Thyroid gland (tissue), 4 donors: ENCODE results near the gene STX19. TPM values are rescaled to one million over a fixed set of nuclear protein-coding genes. Genes with fewer than 3 reads are reported as not detected.

Source experiments
- DNase-seq, 2 donors: peaks; one replicate each; pipeline ENCODE4 v3.0.0-alpha.2; 2019
- H3K27ac ChIP-seq, 3 donors: fragments of 200-600 bp; sonication (generic); 1 replicate in 2 of 3; 2 replicates in 1 of 3; pipeline ENCODE4 v1.5.1; 2016 to 2019; ENCODE audit warnings: mild to moderate bottlenecking in 1 of 3, moderate library complexity in 1 of 3
- H3K27me3 ChIP-seq: fragments of 200-600 bp; sonication (generic); one replicate; pipeline ENCODE4 v1.5.1; 2019
- H3K36me3 ChIP-seq, 2 donors: fragments of 200-600 bp; sonication (generic); one replicate each; pipeline ENCODE4 v1.5.1; 2016 to 2019
- H3K4me1 ChIP-seq, 2 donors: fragments of 200-600 bp; sonication (generic); one replicate each; pipeline ENCODE4 v1.5.1; 2017 to 2019
- H3K4me3 ChIP-seq, 3 donors: fragments of 200-600 bp; sonication (generic); replicated peaks in 1 of 3; 1 replicate in 2 of 3; 2 replicates in 1 of 3; pipeline ENCODE4 v1.5.1; 2016; ENCODE audit warnings: mild to moderate bottlenecking in 1 of 3
- H3K9me3 ChIP-seq: fragments of 200-600 bp; sonication (generic); one replicate; pipeline ENCODE4 v1.5.1; 2017
- POLR2A ChIP-seq, 2 donors: fragments of 450-650 bp; IDR thresholded peaks; one replicate each; pipeline ENCODE4 v1.6.1; 2017; ENCODE audit warnings: antibody characterized with exemption in 2 of 2, mild to moderate bottlenecking in 2 of 2, moderate library complexity in 1 of 2
- WGBS, 2 donors: methylation state at CpG; one replicate each; pipeline ENCODE4 v1.1.5; 2017; 5-methylcytosine and 5-hydroxymethylcytosine counted together
- intact Hi-C: fragments of 100-400 bp; cut with DNase I; formaldehyde crosslinking; loops from one replicate; pipeline ENCODE4 v1.15.1; 2023
- total RNA-seq, 4 donors: library from RNA; depleted of rRNA; stranded (reverse); fragments of >200 nt; gene quantifications; one replicate each; pipeline ENCODE4 v1.2.3, GENCODE V29; 2016
- TF ChIP-seq, protein P1 (sequence below), 6 experiments: fragments of 200-600 bp in 3 of 6; fragments of 450-650 bp in 3 of 6; sonication (generic) in 3 of 6; IDR thresholded peaks; one replicate each; pipeline ENCODE4 v1.5.1; 2016 to 2019; ENCODE audit warnings: antibody characterized with exemption in 6 of 6, mild to moderate bottlenecking in 2 of 6, inconsistent platforms in 1 of 6, moderate library complexity in 1 of 6

The STX19 gene
- total RNA-seq, 4 donors from 2014 or later = not detected

- intact Hi-C loops = loop anchor here (10.0 kb wide), 1 partner anchor 65 kb away; no protein-coding TSS in a partner anchor
- 57 to 66% methylated on average over 4 of the region's 4 CpGs for WGBS, 2 donors
- Histone ChIP-seq H3K27ac (no peak overlapping the region), H3K36me3 (no peaks in the 10 kb centered on the region), H3K4me1 (no peaks in the 10 kb centered on the region), H3K27me3 (no peaks in the 10 kb centered on the region), H3K4me3 (no peak overlapping the region), H3K9me3 (no peaks in the 10 kb centered on the region)
- no peak for DNase-seq
- TF ChIP-seq, protein P1, sequence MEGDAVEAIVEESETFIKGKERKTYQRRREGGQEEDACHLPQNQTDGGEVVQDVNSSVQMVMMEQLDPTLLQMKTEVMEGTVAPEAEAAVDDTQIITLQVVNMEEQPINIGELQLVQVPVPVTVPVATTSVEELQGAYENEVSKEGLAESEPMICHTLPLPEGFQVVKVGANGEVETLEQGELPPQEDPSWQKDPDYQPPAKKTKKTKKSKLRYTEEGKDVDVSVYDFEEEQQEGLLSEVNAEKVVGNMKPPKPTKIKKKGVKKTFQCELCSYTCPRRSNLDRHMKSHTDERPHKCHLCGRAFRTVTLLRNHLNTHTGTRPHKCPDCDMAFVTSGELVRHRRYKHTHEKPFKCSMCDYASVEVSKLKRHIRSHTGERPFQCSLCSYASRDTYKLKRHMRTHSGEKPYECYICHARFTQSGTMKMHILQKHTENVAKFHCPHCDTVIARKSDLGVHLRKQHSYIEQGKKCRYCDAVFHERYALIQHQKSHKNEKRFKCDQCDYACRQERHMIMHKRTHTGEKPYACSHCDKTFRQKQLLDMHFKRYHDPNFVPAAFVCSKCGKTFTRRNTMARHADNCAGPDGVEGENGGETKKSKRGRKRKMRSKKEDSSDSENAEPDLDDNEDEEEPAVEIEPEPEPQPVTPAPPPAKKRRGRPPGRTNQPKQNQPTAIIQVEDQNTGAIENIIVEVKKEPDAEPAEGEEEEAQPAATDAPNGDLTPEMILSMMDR (IDR thresholded peaks at IDR 0.05) = peak in 5 of 6 experiments; percentile 17 to 65 (median 50)
- no peak for TF ChIP-seq POLR2A (IDR thresholded peaks at IDR 0.05)
These were observed 40.9 kb upstream of the STX19 start for GRCh38 chr3:94069194-94069813.

DNA sequence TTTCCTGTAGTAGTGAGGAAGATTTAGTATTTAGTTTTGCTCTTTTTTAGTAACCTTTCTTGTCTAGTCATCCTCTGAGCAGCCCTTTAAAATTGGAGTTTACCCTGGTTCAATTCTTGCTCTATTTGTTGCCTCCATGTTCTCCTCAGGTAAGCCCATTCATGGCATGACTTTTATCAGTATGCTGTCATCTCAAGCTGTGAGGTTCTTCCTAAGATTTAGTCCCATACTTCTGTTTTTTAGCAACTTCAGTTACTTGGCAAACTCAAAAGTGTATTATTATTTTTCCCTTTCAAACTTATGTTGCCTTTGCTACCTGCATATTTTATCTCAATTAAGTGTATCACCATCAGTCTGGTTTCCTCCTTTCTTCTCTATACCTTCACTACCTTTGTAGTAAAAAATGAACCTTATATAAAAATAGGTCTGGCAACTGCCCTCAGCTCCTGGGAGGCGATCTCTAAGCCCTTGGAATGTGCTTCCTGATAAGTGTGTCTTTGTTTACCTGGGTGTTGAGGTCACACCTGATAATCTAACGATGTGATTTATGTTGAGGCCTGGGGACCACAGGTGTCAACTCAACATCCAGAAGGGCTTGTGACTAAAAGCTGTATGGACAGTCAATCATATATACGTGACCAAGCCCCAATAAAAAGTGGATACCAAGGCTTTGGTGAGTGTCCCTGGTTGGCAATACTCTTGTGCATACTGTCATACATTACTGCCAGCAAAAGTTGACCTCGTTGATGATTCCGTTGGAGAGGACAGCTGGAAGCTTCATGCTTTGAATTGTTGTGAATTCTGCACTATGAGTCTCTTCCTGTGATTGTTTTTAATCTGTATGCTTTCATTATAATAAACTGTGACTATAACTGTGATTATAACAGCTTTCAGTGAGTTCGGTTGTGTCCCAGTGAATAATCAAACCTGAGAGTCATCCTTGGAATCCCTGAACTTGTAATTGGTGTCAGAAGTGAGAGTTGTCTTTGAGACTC lies 38.4 kb upstream of the STX19 start:
- no peak for DNase-seq
- Histone ChIP-seq H3K27ac (no peak overlapping the region), H3K9me3 (no peaks in the 10 kb centered on the region), H3K4me3 (no peak overlapping the region), H3K27me3 (no peaks in the 10 kb centered on the region), H3K36me3 (no peaks in the 10 kb centered on the region), H3K4me1 (peaks cover 8 to 9% of the 10 kb centered on the region in 2 donors)
- TF ChIP-seq POLR2A (IDR thresholded peaks at IDR 0.05) = no peak
- TF ChIP-seq, protein P1 (IDR thresholded peaks at IDR 0.05) = no peak
- WGBS, 2 donors = 75 to 84% methylated on average over 6 of the region's 6 CpGs
- intact Hi-C loops = loop anchor here (10.0 kb wide), 1 partner anchor 62 kb away; no protein-coding TSS in a partner anchor

- 78 to 93% methylated on average over 1 of the region's 1 CpG for WGBS, 2 donors
- intact Hi-C loops = loop anchor here (10.0 kb wide), 1 partner anchor 61 kb away; no protein-coding TSS in a partner anchor
- no peak overlapping the region for H3K4me3 ChIP-seq
- no peaks in the 10 kb centered on the region for H3K9me3 ChIP-seq
- DNase-seq = no peak
- no peak for TF ChIP-seq POLR2A (IDR thresholded peaks at IDR 0.05)
- no peaks in the 10 kb centered on the region for H3K36me3 ChIP-seq
- H3K27me3 ChIP-seq = no peaks in the 10 kb centered on the region
- H3K4me1 ChIP-seq = peaks cover 8 to 11% of the 10 kb centered on the region in 2 donors
- no peak overlapping the region for H3K27ac ChIP-seq
These were observed 37.6 kb upstream of the STX19 start for GRCh38 chr3:94065819-94066480.

GRCh38 chr3:94065122-94065521 lies 36.7 kb upstream of the STX19 start:
- TF ChIP-seq POLR2A (IDR thresholded peaks at IDR 0.05) = no peak
- TF ChIP-seq, protein P1 (IDR thresholded peaks at IDR 0.05) = no peak
- H3K27me3 ChIP-seq = no peaks in the 10 kb centered on the region
- peaks cover 8 to 11% of the 10 kb centered on the region in 2 donors for H3K4me1 ChIP-seq
- DNase-seq = no peak
- intact Hi-C loops = loop anchor here (10.0 kb wide), 1 partner anchor 60 kb away; no protein-coding TSS in a partner anchor
- no peaks in the 10 kb centered on the region for H3K9me3 ChIP-seq
- WGBS, 2 donors = 69 to 77% methylated on average over 1 of the region's 1 CpG
- no peak overlapping the region for H3K27ac ChIP-seq
- H3K4me3 ChIP-seq = no peak overlapping the region
- no peaks in the 10 kb centered on the region for H3K36me3 ChIP-seq

- Histone ChIP-seq H3K4me1 (peaks cover 8 to 11% of the 10 kb centered on the region in 2 donors), H3K36me3 (no peaks in the 10 kb centered on the region), H3K27ac (peak overlapping the region in 1 of 3 donors; percentile 3), H3K9me3 (no peaks in the 10 kb centered on the region), H3K27me3 (no peaks in the 10 kb centered on the region), H3K4me3 (no peak overlapping the region)
- WGBS, 2 donors = 86 to 88% methylated on average over 6 of the region's 6 CpGs
- intact Hi-C loops = loop anchor here (10.0 kb wide), 1 partner anchor 60 kb away; no protein-coding TSS in a partner anchor
- TF ChIP-seq POLR2A (IDR thresholded peaks at IDR 0.05) = no peak
- TF ChIP-seq, protein P1 (IDR thresholded peaks at IDR 0.05) = no peak
- no peak for DNase-seq
These were observed 36.0 kb upstream of the STX19 start for GRCh38 chr3:94064243-94064860.
